IPS-15b (cell line): ENCODE results near the gene ARL15.
"Not testable (repeated sequence)": the region's sequence is repeated elsewhere in the genome, so short reads cannot be mapped to it uniquely, and the experiment has no call there.

Source experiments
- H3K27me3 ChIP-seq: one replicate; pipeline ENCODE4 v1.6.1; 2013; ENCODE audit warnings: low read length; ENCODE audit not compliant: control insufficient read depth, insufficient read depth
- H3K36me3 ChIP-seq: one replicate; pipeline ENCODE4 v1.6.1; 2013; ENCODE audit warnings: low read length; ENCODE audit not compliant: control insufficient read depth, insufficient read depth
- H3K4me1 ChIP-seq: one replicate; pipeline ENCODE4 v1.6.1; 2013; ENCODE audit warnings: mild to moderate bottlenecking, low read length; ENCODE audit not compliant: control insufficient read depth, insufficient read depth
- H3K4me3 ChIP-seq: one replicate; pipeline ENCODE4 v1.5.1; 2013; ENCODE audit warnings: low read depth, low read length
- H3K9ac ChIP-seq: one replicate; pipeline ENCODE4 v1.6.1; 2013; ENCODE audit warnings: low read depth, mild to moderate bottlenecking, low read length
- H3K9me3 ChIP-seq: one replicate; pipeline ENCODE4 v1.6.1; 2013; ENCODE audit warnings: mild to moderate bottlenecking, low read length; ENCODE audit not compliant: control insufficient read depth, insufficient read depth

ARL15 gene

DNA sequence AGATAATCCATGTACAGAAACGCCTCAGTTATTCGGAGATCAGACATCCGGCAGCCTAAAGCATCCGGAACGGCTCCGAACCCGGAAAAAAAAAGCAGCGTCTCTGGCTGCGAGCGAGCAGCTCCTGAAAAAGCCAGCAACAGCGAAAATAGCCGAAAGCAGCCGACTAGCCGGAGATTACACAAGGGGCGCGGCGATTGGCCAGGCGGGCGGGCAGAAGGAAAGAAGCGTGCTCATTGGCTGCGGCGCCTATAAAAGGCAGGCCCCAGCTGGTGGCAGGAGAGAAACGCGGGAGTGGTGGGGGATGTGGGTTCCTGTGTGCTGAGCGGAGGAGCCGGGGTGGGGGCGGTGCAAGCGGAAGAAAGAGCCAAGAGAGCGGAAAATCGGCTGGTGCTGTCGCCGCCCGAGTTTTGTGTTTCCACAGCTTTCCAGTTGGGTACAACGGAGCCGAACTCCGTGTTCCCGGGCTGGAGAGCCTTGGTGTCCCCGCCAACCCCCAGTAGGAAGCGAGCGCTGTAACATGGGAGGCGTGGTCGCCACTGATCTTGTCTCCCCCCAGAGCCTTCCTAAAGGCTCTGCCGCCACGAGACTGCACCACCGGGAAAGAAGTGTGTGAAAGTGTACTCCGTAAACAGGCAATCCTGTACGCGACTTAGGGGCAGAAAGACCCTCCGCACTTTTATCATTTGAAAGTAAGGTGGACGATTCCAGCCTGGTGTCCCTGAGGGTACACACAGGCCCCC, at the start of gene ARL15:
TSS of gene ARL15 (minus strand) at position 141 of the 743 bp plus-strand sequence.
- Histone ChIP-seq H3K36me3 (no peaks in the 10 kb centered on the region), H3K4me3 (peak within 1 kb of the TSS; percentile 84), H3K27me3 (peaks cover 20% of the 10 kb centered on the region), H3K9me3 (no peaks in the 10 kb centered on the region), H3K4me1 (peaks cover 10% of the 10 kb centered on the region), H3K9ac (peak within 1 kb of the TSS; percentile 80)

DNA sequence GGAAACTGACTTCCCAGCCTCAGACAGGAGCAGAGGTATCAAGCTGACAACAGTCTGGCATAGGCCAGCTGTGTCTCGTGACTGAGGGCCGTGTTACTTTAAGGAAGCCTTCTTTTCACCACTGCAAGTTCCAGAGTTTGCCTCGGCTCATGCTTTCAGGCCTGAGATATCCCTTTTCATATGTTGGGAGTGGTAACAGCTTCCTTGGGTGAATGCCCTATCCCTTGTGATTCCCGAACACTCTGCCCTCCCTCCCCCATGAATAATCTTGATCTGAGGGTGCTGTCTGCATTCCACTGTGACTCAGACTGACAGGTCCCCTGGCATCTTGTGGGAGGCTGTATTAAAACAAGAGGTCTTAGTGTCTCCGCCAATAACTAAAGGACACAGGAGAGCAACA, 49.7 kb upstream of the ARL15 start:
- H3K4me3 ChIP-seq = no peak overlapping the region

DNA sequence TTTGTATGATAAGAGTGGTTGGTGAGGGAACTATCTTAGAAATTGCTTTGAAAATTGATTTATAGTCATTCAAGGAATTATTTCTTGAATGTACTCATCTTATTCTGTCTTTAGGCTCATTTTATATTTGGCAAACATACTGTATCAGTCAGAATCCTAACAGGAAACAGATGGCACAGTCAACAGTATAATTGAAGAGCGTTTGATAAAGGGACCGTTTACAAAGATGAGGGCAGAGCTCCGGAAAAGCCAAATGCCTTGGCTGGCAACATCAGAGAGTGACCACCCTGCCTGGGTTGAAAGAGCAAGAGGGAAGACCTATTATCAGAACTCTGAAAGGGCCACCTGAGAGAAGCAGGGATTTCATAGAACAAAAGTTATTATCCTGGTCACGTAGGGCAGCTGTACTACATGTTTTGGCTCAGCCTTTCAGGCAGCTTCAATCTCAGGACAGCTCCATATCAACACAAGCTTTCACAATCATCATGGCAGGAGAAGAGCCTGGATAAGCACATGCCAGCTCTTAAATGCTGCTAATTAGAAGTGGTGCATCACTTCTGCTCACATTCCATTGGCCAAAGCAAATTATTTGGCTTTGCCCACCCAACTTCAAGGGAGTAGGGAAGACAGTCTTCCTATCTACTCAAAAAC, 47.2 kb upstream of the ARL15 start:
- H3K36me3 ChIP-seq = no peaks in the 10 kb centered on the region
- no peaks in the 10 kb centered on the region for H3K27me3 ChIP-seq
- H3K4me3 ChIP-seq = no peak overlapping the region
- H3K9me3 ChIP-seq = peaks cover 19% of the 10 kb centered on the region
- H3K4me1 ChIP-seq = no peaks in the 10 kb centered on the region
- no peak overlapping the region for H3K9ac ChIP-seq

More for the DNA sequence above, 49.7 kb upstream of the ARL15 start:
- Histone ChIP-seq H3K36me3 (no peaks in the 10 kb centered on the region), H3K9me3 (no peaks in the 10 kb centered on the region), H3K9ac (no peak overlapping the region), H3K27me3 (no peaks in the 10 kb centered on the region), H3K4me1 (no peaks in the 10 kb centered on the region)

GRCh38 chr5:54353933-54354564, 43.7 kb upstream of the ARL15 start:
- not testable (repeated sequence) for H3K27me3 ChIP-seq, H3K4me1 ChIP-seq, H3K9ac ChIP-seq, H3K4me3 ChIP-seq, H3K36me3 ChIP-seq
- H3K9me3 ChIP-seq = peaks cover 19% of the 10 kb centered on the region

DNA sequence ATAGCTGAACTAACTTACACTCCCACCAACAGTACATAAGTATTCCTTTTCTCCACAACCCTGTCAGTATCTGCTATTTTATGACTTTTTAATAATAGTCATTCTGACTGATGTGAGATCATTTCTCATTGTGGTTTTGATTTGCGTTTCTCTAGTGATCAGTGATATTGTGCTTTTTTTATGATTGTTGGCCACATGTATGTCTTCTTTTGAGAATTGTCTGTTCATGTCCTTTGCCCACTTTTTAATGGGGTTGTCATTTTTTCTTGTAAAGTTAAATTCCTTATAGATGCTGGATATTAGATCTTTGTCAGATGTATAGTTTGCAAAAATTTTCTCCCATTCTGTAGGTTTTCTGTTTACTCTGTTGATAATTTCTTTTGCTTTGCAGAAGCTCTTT, 42.2 kb upstream of the ARL15 start:
- not testable (repeated sequence) for H3K9ac ChIP-seq, H3K4me3 ChIP-seq, H3K27me3 ChIP-seq, H3K36me3 ChIP-seq, H3K4me1 ChIP-seq
- peaks cover 19% of the 10 kb centered on the region for H3K9me3 ChIP-seq

DNA sequence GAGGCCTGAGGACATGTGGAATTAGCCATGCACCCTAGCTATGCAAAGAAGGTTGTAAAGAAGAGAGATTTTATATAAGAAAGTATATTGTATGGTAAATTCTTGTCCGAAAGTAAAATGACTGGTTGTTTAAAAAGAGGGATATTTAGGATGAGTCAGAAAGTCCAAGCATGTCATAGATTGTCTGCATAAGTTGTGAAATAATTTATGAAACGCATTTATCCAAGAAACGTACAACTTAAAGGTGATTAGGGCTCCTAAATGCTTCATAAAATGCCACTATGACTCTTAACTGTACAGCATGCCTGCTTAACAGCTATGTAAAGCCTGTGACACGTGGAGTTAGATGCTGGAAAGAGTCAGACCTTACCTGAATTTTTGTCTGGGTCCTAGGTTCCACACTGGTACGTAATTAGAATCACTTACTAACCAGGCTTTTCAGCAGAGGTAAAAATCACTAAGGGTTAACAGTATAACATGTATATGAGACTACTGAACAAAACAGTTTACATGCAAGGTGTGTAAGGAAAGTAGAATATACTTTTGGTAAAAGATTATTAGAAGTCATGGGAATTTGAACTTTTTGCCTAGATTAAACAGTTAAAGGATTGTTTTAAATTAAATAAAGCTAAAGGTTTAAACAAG, 37.0 kb upstream of the ARL15 start:
- H3K4me1 ChIP-seq = no peaks in the 10 kb centered on the region
- H3K9ac ChIP-seq = no peak overlapping the region
- H3K9me3 ChIP-seq = no peaks in the 10 kb centered on the region
- no peaks in the 10 kb centered on the region for H3K36me3 ChIP-seq
- H3K27me3 ChIP-seq = no peaks in the 10 kb centered on the region
- no peak overlapping the region for H3K4me3 ChIP-seq

- Histone ChIP-seq H3K4me1 (no peaks in the 10 kb centered on the region), H3K36me3 (no peaks in the 10 kb centered on the region), H3K9ac (no peak overlapping the region), H3K4me3 (no peak overlapping the region), H3K9me3 (no peaks in the 10 kb centered on the region), H3K27me3 (no peaks in the 10 kb centered on the region)
These were observed 34.3 kb upstream of the ARL15 start for GRCh38 chr5:54344653-54345052.

- no peaks in the 10 kb centered on the region for H3K9me3 ChIP-seq
- H3K36me3 ChIP-seq = no peaks in the 10 kb centered on the region
- H3K9ac ChIP-seq = no peak overlapping the region
- H3K4me1 ChIP-seq = no peaks in the 10 kb centered on the region
- H3K4me3 ChIP-seq = no peak overlapping the region
- H3K27me3 ChIP-seq = no peaks in the 10 kb centered on the region
These were observed 31.6 kb upstream of the ARL15 start for GRCh38 chr5:54341971-54342370.

GRCh38 chr5:54337523-54337922, 27.1 kb upstream of the ARL15 start:
- Histone ChIP-seq H3K36me3 (no peaks in the 10 kb centered on the region), H3K4me3 (no peak overlapping the region), H3K9me3 (no peaks in the 10 kb centered on the region), H3K4me1 (no peaks in the 10 kb centered on the region), H3K9ac (no peak overlapping the region), H3K27me3 (no peaks in the 10 kb centered on the region)

GRCh38 chr5:54332720-54333119, 22.3 kb upstream of the ARL15 start:
- Histone ChIP-seq H3K27me3 (no peaks in the 10 kb centered on the region), H3K36me3 (no peaks in the 10 kb centered on the region), H3K9me3 (no peaks in the 10 kb centered on the region), H3K9ac (no peak overlapping the region), H3K4me1 (no peaks in the 10 kb centered on the region), H3K4me3 (no peak overlapping the region)

DNA sequence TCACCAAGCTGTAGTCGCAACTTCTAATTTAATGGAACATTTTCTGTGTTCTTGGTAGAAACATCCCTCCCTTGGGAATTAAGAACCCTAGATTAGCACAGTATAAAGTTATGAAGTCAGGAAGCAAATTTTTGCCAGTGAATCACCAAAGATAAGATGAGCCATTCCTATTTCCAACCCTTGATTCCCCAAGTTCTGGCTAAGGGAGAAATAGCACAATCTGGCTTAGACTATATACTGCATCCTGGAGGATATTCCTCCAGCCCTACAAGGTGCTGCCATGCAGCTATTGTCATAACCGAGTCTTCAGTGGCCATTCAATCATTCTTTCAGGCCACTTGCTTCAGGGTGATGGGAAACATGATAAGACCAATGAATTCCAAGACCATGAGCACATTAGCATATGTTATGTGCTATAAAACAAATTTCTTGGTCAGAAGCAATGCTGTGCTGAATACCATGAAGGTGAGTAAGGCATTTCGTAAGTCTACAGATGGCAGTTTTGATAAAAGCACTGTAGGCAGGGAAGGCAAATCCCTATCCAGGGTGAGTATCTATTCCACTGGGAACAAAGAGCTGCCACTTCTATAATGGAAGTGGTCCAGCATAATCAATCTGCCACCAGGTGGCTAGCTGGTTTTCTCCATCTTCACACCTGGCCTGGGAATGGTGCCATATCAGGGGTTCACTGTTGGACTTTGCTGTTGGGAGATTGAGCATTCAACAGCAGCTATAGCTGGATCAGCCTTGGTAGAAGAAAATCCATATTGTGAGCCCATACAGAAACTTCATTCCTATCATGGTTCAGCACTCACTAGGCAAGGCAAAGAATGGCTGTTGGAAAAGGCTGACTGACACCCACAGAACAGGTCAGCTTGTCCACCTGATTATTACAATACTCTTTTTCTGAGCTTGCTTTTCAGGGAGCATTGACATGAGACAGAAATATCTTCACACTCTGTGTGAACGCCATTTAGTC, 19.6 kb upstream of the ARL15 start:
- Histone ChIP-seq H3K9me3 (no peaks in the 10 kb centered on the region), H3K27me3 (no peaks in the 10 kb centered on the region), H3K4me3 (no peak overlapping the region), H3K4me1 (peaks cover 2% of the 10 kb centered on the region), H3K9ac (no peak overlapping the region), H3K36me3 (no peaks in the 10 kb centered on the region)
